Skeletal muscle tissue (tissue), 4 donors: ENCODE results near the gene SORBS1. TPM values are rescaled to one million over a fixed set of nuclear protein-coding genes. Genes with fewer than 3 reads are reported as not detected.

ENCODE experiments used
- H3K27ac ChIP-seq: one replicate; pipeline ENCODE4 v1.7.0; 2013; ENCODE audit warnings: mild to moderate bottlenecking, low read depth, low read length, inconsistent platforms
- H3K27me3 ChIP-seq, 3 donors: one replicate each; pipeline ENCODE4 v1.7.0; 2013; ENCODE audit warnings: low read length in 3 of 3; ENCODE audit not compliant: control insufficient read depth in 3 of 3, insufficient read depth in 3 of 3
- H3K36me3 ChIP-seq, 3 donors: one replicate each; pipeline ENCODE4 v1.7.0; 2013; ENCODE audit warnings: low read length in 3 of 3; ENCODE audit not compliant: control insufficient read depth in 3 of 3, insufficient read depth in 3 of 3
- H3K4me1 ChIP-seq, 3 donors: one replicate each; pipeline ENCODE4 v1.7.0; 2013; ENCODE audit warnings: low read length in 3 of 3, mild to moderate bottlenecking in 3 of 3; ENCODE audit not compliant: control insufficient read depth in 3 of 3, insufficient read depth in 3 of 3
- H3K4me3 ChIP-seq, 3 donors: one replicate each; pipeline ENCODE4 v1.7.0; 2013; ENCODE audit warnings: low read length in 3 of 3
- H3K9ac ChIP-seq, 3 donors: one replicate each; pipeline ENCODE4 v1.7.0; 2013; ENCODE audit warnings: low read length in 3 of 3, mild to moderate bottlenecking in 3 of 3, moderate library complexity in 2 of 3, low read depth in 1 of 3
- H3K9me3 ChIP-seq, 3 donors: one replicate each; pipeline ENCODE4 v1.7.0; 2013; ENCODE audit warnings: low read length in 3 of 3; ENCODE audit not compliant: control insufficient read depth in 3 of 3
- total RNA-seq: library from RNA; depleted of rRNA; stranded (reverse); fragments of >200 nt; gene quantifications from one replicate; pipeline ENCODE4 v1.2.3, GENCODE V29; 2014
- donor health status: Osteomylitis.

The SORBS1 gene
- total RNA-seq, 1 donor from 2014 or later, result 66.8 TPM

DNA sequence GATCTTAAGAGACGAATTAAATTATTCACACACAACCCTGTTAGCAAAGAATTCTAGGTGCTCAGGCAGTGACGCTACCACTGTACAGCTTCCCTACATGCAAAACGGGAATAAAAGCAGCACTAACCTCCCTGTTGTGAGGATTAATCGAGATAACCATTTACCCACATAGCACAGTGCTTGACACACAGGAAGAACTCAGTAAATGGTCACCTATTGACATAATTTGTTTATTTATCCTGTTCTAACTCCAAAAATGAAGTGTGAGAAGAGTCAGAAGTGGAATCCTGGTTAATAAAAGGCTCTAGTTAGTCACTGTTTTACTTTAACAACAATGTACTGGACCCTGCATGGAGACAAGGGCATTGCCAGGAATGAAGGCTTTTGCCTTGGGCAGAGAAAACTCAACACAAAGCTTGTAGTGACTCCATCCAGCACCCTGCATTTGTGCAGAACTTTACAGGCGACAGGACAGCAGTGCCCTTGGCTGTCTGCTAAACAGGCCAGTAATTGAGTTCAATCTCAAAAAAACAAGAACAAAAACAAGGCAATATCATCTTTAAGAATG, 103.8 kb downstream of the SORBS1 start:
- H3K27me3 ChIP-seq, result no peaks in the 10 kb centered on the region
- no peak overlapping the region for H3K9ac ChIP-seq
- no peak overlapping the region for H3K4me3 ChIP-seq
- H3K4me1 ChIP-seq, result peaks cover 8 to 13% (median 10%) of the 10 kb centered on the region in 3 donors
- H3K9me3 ChIP-seq, result no peaks in the 10 kb centered on the region
- no peak overlapping the region for H3K27ac ChIP-seq
- no peaks in the 10 kb centered on the region for H3K36me3 ChIP-seq

DNA sequence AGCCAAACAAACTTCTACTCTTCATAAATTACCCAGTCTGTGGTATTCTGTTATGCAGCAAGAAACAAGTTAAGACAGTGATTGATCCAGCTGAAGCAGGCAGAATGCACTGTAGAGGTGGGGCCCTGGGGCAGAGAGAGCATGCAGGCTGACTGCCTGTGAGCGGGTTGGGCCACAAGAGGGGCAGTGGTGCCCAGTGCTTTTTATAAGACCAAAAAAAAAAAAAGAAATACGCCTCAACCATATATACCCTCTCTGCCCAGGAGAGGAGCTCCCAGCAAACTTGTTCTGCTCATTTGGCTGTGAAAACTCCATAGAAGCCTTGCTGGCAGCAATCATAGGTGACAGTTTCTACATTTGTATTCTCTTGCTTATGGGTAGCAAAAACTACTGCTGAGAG, 104.7 kb downstream of the SORBS1 start:
- no peak overlapping the region for H3K27ac ChIP-seq

DNA sequence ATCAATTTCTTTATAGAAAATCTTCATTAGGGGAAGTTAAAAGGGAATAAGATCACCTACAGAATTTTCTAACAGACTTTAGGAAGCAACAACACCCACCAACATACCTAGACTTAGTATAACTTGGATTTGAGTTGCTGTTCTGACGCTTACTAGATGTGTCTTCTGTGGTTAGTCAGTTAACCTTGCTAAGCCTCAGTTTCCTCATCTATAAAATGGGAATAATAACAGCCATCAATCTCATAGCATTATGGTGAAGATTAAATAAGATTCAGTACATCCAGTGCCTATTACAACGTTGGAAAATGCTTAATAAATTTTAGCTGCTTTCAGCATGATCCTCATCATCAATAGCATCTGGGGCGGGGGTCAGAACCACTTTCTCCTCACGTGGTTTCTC, 106.2 kb downstream of the SORBS1 start:
- Histone ChIP-seq H3K27ac (no peak overlapping the region), H3K27me3 (no peaks in the 10 kb centered on the region), H3K9ac (no peak overlapping the region), H3K9me3 (no peaks in the 10 kb centered on the region), H3K4me3 (no peak overlapping the region), H3K4me1 (peaks cover 16 to 30% (median 19%) of the 10 kb centered on the region in 3 donors), H3K36me3 (no peaks in the 10 kb centered on the region)

More for the DNA sequence above, 104.7 kb downstream of the SORBS1 start:
- Histone ChIP-seq H3K36me3 (no peaks in the 10 kb centered on the region), H3K4me3 (no peak overlapping the region), H3K9ac (peak overlapping the region in 1 of 3 donors; percentile 6), H3K9me3 (no peaks in the 10 kb centered on the region), H3K27me3 (no peaks in the 10 kb centered on the region), H3K4me1 (peaks cover 13 to 19% (median 16%) of the 10 kb centered on the region in 3 donors)

DNA sequence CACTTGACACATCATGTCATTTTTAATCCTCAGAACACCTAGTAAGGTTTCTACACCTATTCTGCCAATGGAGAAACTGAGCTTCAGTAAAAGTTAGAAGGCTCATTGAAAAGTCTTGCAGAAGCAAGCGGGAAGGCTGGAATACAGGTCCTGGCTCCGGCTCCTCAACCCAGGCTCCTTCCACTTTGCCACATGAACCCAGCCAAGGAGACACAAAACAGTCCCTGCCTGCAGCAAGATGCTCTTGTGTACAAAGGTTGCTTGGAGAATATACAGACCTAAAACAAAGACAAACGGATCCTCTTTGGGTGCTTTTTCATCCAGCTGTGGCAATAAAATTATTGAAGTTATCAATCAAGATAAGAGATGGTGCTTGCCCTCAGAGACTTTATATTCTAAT, 106.8 kb downstream of the SORBS1 start:
- Histone ChIP-seq H3K27ac (no peak overlapping the region), H3K9ac (no peak overlapping the region), H3K27me3 (no peaks in the 10 kb centered on the region), H3K9me3 (no peaks in the 10 kb centered on the region), H3K4me3 (no peak overlapping the region), H3K4me1 (peaks cover 11 to 24% (median 14%) of the 10 kb centered on the region in 3 donors), H3K36me3 (no peaks in the 10 kb centered on the region)

DNA sequence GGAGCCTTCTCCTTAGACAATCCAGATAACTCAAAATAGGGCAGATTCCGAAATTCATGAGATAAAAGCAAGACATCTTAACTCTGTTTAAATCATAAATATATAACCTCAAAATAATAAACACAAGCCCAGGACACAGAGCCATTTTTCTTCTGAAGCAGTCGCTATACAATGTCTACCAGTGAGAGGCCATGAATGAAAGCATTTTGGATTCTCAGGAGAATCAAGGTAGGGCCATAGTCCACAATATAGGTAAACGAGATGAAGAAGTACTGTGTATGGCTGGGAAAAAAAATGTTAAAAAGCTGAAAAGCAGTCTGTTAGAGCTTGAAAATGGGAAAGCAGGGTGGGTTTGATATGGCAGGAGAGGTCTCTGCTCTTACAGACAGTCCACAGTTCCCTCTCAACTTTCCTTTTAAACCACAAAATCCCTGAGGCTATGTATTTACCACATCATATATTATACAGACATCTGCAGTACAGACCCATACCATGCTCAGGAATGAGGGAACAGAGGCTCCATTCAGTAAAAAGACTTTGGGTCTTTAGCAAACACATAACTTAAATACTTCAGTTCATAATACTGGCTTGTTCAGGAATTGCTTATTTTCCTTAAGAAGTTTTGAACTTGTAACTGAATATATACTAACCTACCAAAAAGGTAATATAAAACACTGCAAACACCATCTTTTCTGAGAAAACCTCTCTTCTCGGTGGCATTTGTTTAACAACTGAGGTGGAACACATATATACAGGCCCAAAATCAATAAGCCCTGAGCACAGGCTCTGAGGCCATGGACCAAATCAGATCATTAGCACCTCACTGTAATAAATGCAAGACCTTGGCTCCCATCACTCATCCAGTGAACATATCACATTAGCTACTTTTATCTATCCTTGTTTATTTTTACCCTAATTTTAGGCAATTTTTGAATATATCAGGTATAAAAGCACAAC, 109.3 kb downstream of the SORBS1 start:
- peak overlapping the region in 2 of 3 donors; percentile 4 to 54 for H3K9ac ChIP-seq
- H3K4me3 ChIP-seq, result peak overlapping the region in 2 of 3 donors; percentile 8 to 16
- peak overlapping the region; percentile 72 for H3K27ac ChIP-seq
- H3K4me1 ChIP-seq, result peaks cover 21 to 43% (median 26%) of the 10 kb centered on the region in 3 donors
- H3K27me3 ChIP-seq, result no peaks in the 10 kb centered on the region
- H3K9me3 ChIP-seq, result no peaks in the 10 kb centered on the region
- H3K36me3 ChIP-seq, result no peaks in the 10 kb centered on the region

DNA sequence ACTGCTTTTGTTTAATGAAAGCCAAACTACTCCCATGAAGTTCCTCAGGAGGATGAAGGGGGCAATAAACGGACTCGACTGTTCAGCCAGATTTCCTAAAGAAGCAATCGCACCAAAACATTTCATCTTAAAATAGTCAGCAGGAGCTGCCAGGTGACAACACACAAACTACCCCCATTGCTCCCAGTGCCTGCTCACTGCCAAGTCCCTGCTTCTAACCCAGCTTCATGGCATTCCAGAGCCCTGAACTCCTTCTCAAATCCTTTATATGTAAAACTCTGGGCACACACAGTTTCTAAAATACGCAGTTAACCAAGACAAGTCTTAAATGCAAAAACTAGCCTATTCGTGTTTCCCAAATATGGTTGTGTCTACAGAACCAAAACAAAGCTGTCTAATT, 110.0 kb downstream of the SORBS1 start:
- Histone ChIP-seq H3K9me3 (no peaks in the 10 kb centered on the region), H3K36me3 (no peaks in the 10 kb centered on the region), H3K4me1 (peaks cover 21 to 50% (median 26%) of the 10 kb centered on the region in 3 donors), H3K27ac (peak overlapping the region; percentile 72), H3K9ac (peak overlapping the region in 2 of 3 donors; percentile 4 to 54), H3K27me3 (no peaks in the 10 kb centered on the region), H3K4me3 (peak overlapping the region; percentile 15 to 18 (median 16))

DNA sequence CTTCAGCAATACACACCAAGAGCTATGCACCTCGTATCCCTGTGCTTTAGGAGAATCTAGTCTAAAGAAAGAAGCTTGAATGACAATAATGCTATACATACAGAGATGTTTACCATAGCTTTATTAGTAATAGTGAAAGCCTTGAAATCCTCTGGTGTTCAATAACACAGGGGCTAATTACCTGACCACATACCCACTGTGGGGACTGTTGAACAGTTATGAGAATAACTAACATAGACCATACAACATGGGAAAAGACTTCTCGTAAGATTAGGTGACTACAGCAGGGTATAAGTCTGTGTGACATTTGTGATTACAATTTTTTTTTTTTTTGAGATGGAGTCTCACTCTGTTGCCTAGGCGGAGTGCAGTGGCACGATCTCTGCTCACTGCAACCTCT, 111.0 kb downstream of the SORBS1 start:
- Histone ChIP-seq H3K4me1 (peaks cover 26 to 59% (median 35%) of the 10 kb centered on the region in 3 donors), H3K9me3 (no peaks in the 10 kb centered on the region), H3K27ac (peak overlapping the region; percentile 72), H3K4me3 (no peak overlapping the region), H3K27me3 (no peaks in the 10 kb centered on the region), H3K9ac (no peak overlapping the region), H3K36me3 (no peaks in the 10 kb centered on the region)

DNA sequence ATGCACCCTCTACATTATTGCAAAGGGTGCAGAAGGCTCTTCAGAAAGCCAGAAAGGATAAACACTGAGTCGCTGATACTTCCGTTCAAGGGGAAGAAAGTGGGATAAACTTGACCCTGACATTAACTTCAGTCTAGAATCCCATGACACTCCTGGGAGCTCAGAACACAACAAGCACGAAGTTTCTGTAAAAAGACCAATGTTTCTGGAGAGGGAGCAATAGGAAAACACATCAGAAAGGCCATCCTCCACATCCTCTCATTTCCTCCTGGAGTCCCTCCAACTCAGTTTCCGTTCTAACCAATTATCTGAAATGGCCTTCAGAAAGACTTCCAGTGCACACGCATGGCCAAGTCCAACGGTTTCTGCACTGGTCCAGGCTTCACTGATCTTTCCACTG, 113.5 kb downstream of the SORBS1 start:
- Histone ChIP-seq H3K4me3 (no peak overlapping the region), H3K36me3 (no peaks in the 10 kb centered on the region), H3K9ac (no peak overlapping the region), H3K27ac (peak overlapping the region; percentile 76), H3K27me3 (no peaks in the 10 kb centered on the region), H3K4me1 (peaks cover 32 to 75% (median 47%) of the 10 kb centered on the region in 3 donors), H3K9me3 (no peaks in the 10 kb centered on the region)

DNA sequence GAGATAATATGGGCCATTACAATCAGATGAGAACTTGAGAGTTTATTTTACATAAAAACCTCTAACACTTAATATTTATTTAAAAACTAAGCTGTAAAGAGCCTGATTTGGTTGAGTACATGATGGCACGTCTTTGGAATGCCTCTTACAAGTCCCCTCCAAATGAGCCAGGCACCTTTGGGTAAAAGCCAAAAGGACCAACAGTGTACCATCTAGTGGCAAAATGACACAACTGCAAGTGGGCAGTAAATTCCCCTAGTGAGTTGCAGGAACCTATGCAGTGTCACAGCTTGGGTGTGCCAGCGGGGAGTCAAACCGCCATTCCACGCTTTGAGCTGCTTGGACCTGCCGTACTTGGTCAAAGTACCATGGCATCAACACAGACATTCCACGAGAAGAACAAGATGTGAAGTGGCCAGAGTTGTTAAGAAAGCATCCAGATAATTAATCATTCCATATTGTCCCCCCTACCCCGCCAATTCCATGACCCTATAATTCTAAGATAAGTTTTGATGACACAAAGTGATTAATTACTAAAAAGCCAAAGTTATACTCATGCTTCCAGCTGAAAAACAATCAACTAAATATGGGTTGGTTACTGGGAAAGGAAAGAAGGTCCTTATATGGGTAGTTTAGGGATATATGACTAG, 115.2 kb downstream of the SORBS1 start:
- Histone ChIP-seq H3K27ac (peak overlapping the region; percentile 76), H3K27me3 (no peaks in the 10 kb centered on the region), H3K9ac (no peak overlapping the region), H3K4me3 (peak overlapping the region; percentile 32 to 46 (median 45)), H3K9me3 (no peaks in the 10 kb centered on the region), H3K4me1 (peaks cover 26 to 68% (median 37%) of the 10 kb centered on the region in 3 donors), H3K36me3 (no peaks in the 10 kb centered on the region)
